Measurements from ENCODE around the gene CMTM6.
A peak's percentile ranks its signal among the peaks of the same experiment; 100 is the strongest.

Gene CMTM6

GRCh38 chr3:32500880-32501782 lies 1.5 kb downstream of the CMTM6 start:
- Histone ChIP-seq H3K4me3 (ENCODE audit: low read length in 2 of 2) (peak overlapping the region; percentile 85 to 94), H3K27ac (ENCODE audit: low read depth in 2 of 2, low read length in 2 of 2) (peak overlapping the region; percentile 85 to 96), H3K36me3 (ENCODE audit: control insufficient read depth in 2 of 2, insufficient read depth in 2 of 2, low read length in 2 of 2) (no peaks in the 10 kb centered on the region), H3K9ac (ENCODE audit: low read depth in 1 of 2, low read length in 2 of 2) (peak overlapping the region in 1 of 2 donors; percentile 88), H3K27me3 (ENCODE audit: control insufficient read depth in 2 of 2, insufficient read depth in 2 of 2, low read length in 2 of 2) (no peaks in the 10 kb centered on the region), H3K4me1 (ENCODE audit: control insufficient read depth in 2 of 2, insufficient read depth in 2 of 2, low read length in 2 of 2) (peaks cover 4 to 6% of the 10 kb centered on the region in 2 donors), H3K9me3 (ENCODE audit: control insufficient read depth in 2 of 2, low read length in 2 of 2) (no peaks in the 10 kb centered on the region)

- no peak overlapping the region for H3K27ac ChIP-seq (ENCODE audit: low read depth in 2 of 2, low read length in 2 of 2)
- no peak overlapping the region for H3K9ac ChIP-seq (ENCODE audit: low read depth in 1 of 2, low read length in 2 of 2)
- no peak overlapping the region for H3K4me3 ChIP-seq (ENCODE audit: low read length in 2 of 2)
- H3K36me3 ChIP-seq (ENCODE audit: control insufficient read depth in 2 of 2, insufficient read depth in 2 of 2, low read length in 2 of 2), result no peaks in the 10 kb centered on the region
- no peaks in the 10 kb centered on the region for H3K27me3 ChIP-seq (ENCODE audit: control insufficient read depth in 2 of 2, insufficient read depth in 2 of 2, low read length in 2 of 2)
- H3K9me3 ChIP-seq (ENCODE audit: control insufficient read depth in 2 of 2, low read length in 2 of 2), result no peaks in the 10 kb centered on the region
- H3K4me1 ChIP-seq (ENCODE audit: control insufficient read depth in 2 of 2, insufficient read depth in 2 of 2, low read length in 2 of 2), result peaks cover 4 to 6% of the 10 kb centered on the region in 2 donors
Measured at GRCh38 chr3:32500231-32500630, 2.4 kb downstream of the CMTM6 start.

GRCh38 chr3:32499585-32499984 lies 3.1 kb downstream of the CMTM6 start:
- peaks cover 4 to 6% of the 10 kb centered on the region in 2 donors for H3K4me1 ChIP-seq (ENCODE audit: control insufficient read depth in 2 of 2, insufficient read depth in 2 of 2, low read length in 2 of 2)
- no peaks in the 10 kb centered on the region for H3K36me3 ChIP-seq (ENCODE audit: control insufficient read depth in 2 of 2, insufficient read depth in 2 of 2, low read length in 2 of 2)
- no peaks in the 10 kb centered on the region for H3K9me3 ChIP-seq (ENCODE audit: control insufficient read depth in 2 of 2, low read length in 2 of 2)
- no peak overlapping the region for H3K9ac ChIP-seq (ENCODE audit: low read depth in 1 of 2, low read length in 2 of 2)
- no peaks in the 10 kb centered on the region for H3K27me3 ChIP-seq (ENCODE audit: control insufficient read depth in 2 of 2, insufficient read depth in 2 of 2, low read length in 2 of 2)
- H3K27ac ChIP-seq (ENCODE audit: low read depth in 2 of 2, low read length in 2 of 2), result no peak overlapping the region
- no peak overlapping the region for H3K4me3 ChIP-seq (ENCODE audit: low read length in 2 of 2)

- H3K9ac ChIP-seq (ENCODE audit: low read depth in 1 of 2, low read length in 2 of 2), result no peak overlapping the region
- H3K27ac ChIP-seq (ENCODE audit: low read depth in 2 of 2, low read length in 2 of 2), result no peak overlapping the region
- no peak overlapping the region for H3K4me3 ChIP-seq (ENCODE audit: low read length in 2 of 2)
- no peaks in the 10 kb centered on the region for H3K27me3 ChIP-seq (ENCODE audit: control insufficient read depth in 2 of 2, insufficient read depth in 2 of 2, low read length in 2 of 2)
- no peaks in the 10 kb centered on the region for H3K36me3 ChIP-seq (ENCODE audit: control insufficient read depth in 2 of 2, insufficient read depth in 2 of 2, low read length in 2 of 2)
- no peaks in the 10 kb centered on the region for H3K9me3 ChIP-seq (ENCODE audit: control insufficient read depth in 2 of 2, low read length in 2 of 2)
- H3K4me1 ChIP-seq (ENCODE audit: control insufficient read depth in 2 of 2, insufficient read depth in 2 of 2, low read length in 2 of 2), result peaks cover 4 to 6% of the 10 kb centered on the region in 2 donors
Measured at GRCh38 chr3:32498992-32499391, 3.7 kb downstream of the CMTM6 start.

- no peaks in the 10 kb centered on the region for H3K36me3 ChIP-seq (ENCODE audit: control insufficient read depth in 2 of 2, insufficient read depth in 2 of 2, low read length in 2 of 2)
- H3K27me3 ChIP-seq (ENCODE audit: control insufficient read depth in 2 of 2, insufficient read depth in 2 of 2, low read length in 2 of 2), result no peaks in the 10 kb centered on the region
- H3K27ac ChIP-seq (ENCODE audit: low read depth in 2 of 2, low read length in 2 of 2), result no peak overlapping the region
- no peak overlapping the region for H3K9ac ChIP-seq (ENCODE audit: low read depth in 1 of 2, low read length in 2 of 2)
- H3K4me1 ChIP-seq (ENCODE audit: control insufficient read depth in 2 of 2, insufficient read depth in 2 of 2, low read length in 2 of 2), result peaks cover 4 to 6% of the 10 kb centered on the region in 2 donors
- H3K4me3 ChIP-seq (ENCODE audit: low read length in 2 of 2), result no peak overlapping the region
- H3K9me3 ChIP-seq (ENCODE audit: control insufficient read depth in 2 of 2, low read length in 2 of 2), result no peaks in the 10 kb centered on the region
Measured at GRCh38 chr3:32498252-32498651, 4.4 kb downstream of the CMTM6 start.

GRCh38 chr3:32495609-32496008 lies 7.0 kb downstream of the CMTM6 start:
- H3K36me3 ChIP-seq (ENCODE audit: control insufficient read depth in 2 of 2, insufficient read depth in 2 of 2, low read length in 2 of 2), result peaks cover 0 to 4% of the 10 kb centered on the region in 2 donors
- H3K9me3 ChIP-seq (ENCODE audit: control insufficient read depth in 2 of 2, low read length in 2 of 2), result no peaks in the 10 kb centered on the region
- peaks cover 0 to 8% of the 10 kb centered on the region in 2 donors for H3K4me1 ChIP-seq (ENCODE audit: control insufficient read depth in 2 of 2, insufficient read depth in 2 of 2, low read length in 2 of 2)
- H3K27me3 ChIP-seq (ENCODE audit: control insufficient read depth in 2 of 2, insufficient read depth in 2 of 2, low read length in 2 of 2), result no peaks in the 10 kb centered on the region
- H3K4me3 ChIP-seq (ENCODE audit: low read length in 2 of 2), result no peak overlapping the region
- no peak overlapping the region for H3K9ac ChIP-seq (ENCODE audit: low read depth in 1 of 2, low read length in 2 of 2)
- no peak overlapping the region for H3K27ac ChIP-seq (ENCODE audit: low read depth in 2 of 2, low read length in 2 of 2)

GRCh38 chr3:32495085-32495484 lies 7.6 kb downstream of the CMTM6 start:
- Histone ChIP-seq H3K9me3 (ENCODE audit: control insufficient read depth in 2 of 2, low read length in 2 of 2) (no peaks in the 10 kb centered on the region), H3K36me3 (ENCODE audit: control insufficient read depth in 2 of 2, insufficient read depth in 2 of 2, low read length in 2 of 2) (peaks cover 0 to 4% of the 10 kb centered on the region in 2 donors), H3K27me3 (ENCODE audit: control insufficient read depth in 2 of 2, insufficient read depth in 2 of 2, low read length in 2 of 2) (no peaks in the 10 kb centered on the region), H3K4me1 (ENCODE audit: control insufficient read depth in 2 of 2, insufficient read depth in 2 of 2, low read length in 2 of 2) (peaks cover 0 to 8% of the 10 kb centered on the region in 2 donors), H3K4me3 (ENCODE audit: low read length in 2 of 2) (no peak overlapping the region), H3K27ac (ENCODE audit: low read depth in 2 of 2, low read length in 2 of 2) (no peak overlapping the region), H3K9ac (ENCODE audit: low read depth in 1 of 2, low read length in 2 of 2) (no peak overlapping the region)

GRCh38 chr3:32493437-32494414 lies 8.9 kb downstream of the CMTM6 start:
- Histone ChIP-seq H3K4me3 (ENCODE audit: low read length in 2 of 2) (no peak overlapping the region), H3K36me3 (ENCODE audit: control insufficient read depth in 2 of 2, insufficient read depth in 2 of 2, low read length in 2 of 2) (peaks cover 0 to 4% of the 10 kb centered on the region in 2 donors), H3K4me1 (ENCODE audit: control insufficient read depth in 2 of 2, insufficient read depth in 2 of 2, low read length in 2 of 2) (peaks cover 0 to 8% of the 10 kb centered on the region in 2 donors), H3K9me3 (ENCODE audit: control insufficient read depth in 2 of 2, low read length in 2 of 2) (no peaks in the 10 kb centered on the region), H3K27ac (ENCODE audit: low read depth in 2 of 2, low read length in 2 of 2) (no peak overlapping the region), H3K27me3 (ENCODE audit: control insufficient read depth in 2 of 2, insufficient read depth in 2 of 2, low read length in 2 of 2) (no peaks in the 10 kb centered on the region), H3K9ac (ENCODE audit: low read depth in 1 of 2, low read length in 2 of 2) (no peak overlapping the region)

- H3K27ac ChIP-seq (ENCODE audit: low read depth in 2 of 2, low read length in 2 of 2), result no peak overlapping the region
- H3K4me3 ChIP-seq (ENCODE audit: low read length in 2 of 2), result no peak overlapping the region
- H3K36me3 ChIP-seq (ENCODE audit: control insufficient read depth in 2 of 2, insufficient read depth in 2 of 2, low read length in 2 of 2), result peaks cover 0 to 4% of the 10 kb centered on the region in 2 donors
- no peak overlapping the region for H3K9ac ChIP-seq (ENCODE audit: low read depth in 1 of 2, low read length in 2 of 2)
- peaks cover 0 to 5% of the 10 kb centered on the region in 2 donors for H3K4me1 ChIP-seq (ENCODE audit: control insufficient read depth in 2 of 2, insufficient read depth in 2 of 2, low read length in 2 of 2)
- no peaks in the 10 kb centered on the region for H3K9me3 ChIP-seq (ENCODE audit: control insufficient read depth in 2 of 2, low read length in 2 of 2)
- H3K27me3 ChIP-seq (ENCODE audit: control insufficient read depth in 2 of 2, insufficient read depth in 2 of 2, low read length in 2 of 2), result no peaks in the 10 kb centered on the region
Measured at GRCh38 chr3:32492684-32493436, 9.8 kb downstream of the CMTM6 start.
